ENCODE measurements around the gene CHST11. TPM values are rescaled to one million over a fixed set of nuclear protein-coding genes. Genes with fewer than 3 reads are reported as not detected.

Gene CHST11
- total and polyA plus RNA-seq, 10 of the 15 experiments (the other 5 are each of a cell fraction or from before 2014, with no cell fraction given) = 1.9 to 38.1 (median 17.2) TPM

- POLR2A ChIA-PET = interaction anchor here (0.7 kb wide), 2 partner anchors 183 to 1593 kb away, joined by 3 read pairs; no protein-coding TSS in a partner anchor
- H3K79me2 ChIP-seq (ENCODE audit: control insufficient read depth, insufficient read depth, low read length) = no peaks in the 10 kb centered on the region; the same call in 1 of the 2 replicates
- H3K4me1 ChIP-seq (ENCODE audit: control insufficient read depth, insufficient read depth, low read length) = peaks cover 4% of the 10 kb centered on the region
- SMC1A ChIA-PET (ENCODE audit: uncharacterized antibody, unreplicated experiment) = interaction anchor here (2.1 kb wide), 1 partner anchor 13 kb away, joined by 7 read pairs; no protein-coding TSS in a partner anchor
- TF ChIP-seq USF2 (IDR thresholded peaks at IDR 0.05; ENCODE audit: borderline replicate concordance, low read depth, low read length) = no peak
- TF ChIP-seq TARDBP (IDR thresholded peaks at IDR 0.05; ENCODE audit: borderline replicate concordance) = no peak
- no peak for TF ChIP-seq GATAD2B (conservative IDR thresholded peaks at IDR 0.05; ENCODE audit: low read depth)
- no peak for TF ChIP-seq FOXM1 (IDR thresholded peaks at IDR 0.05; ENCODE audit: low read depth, low read length)
- TF ChIP-seq NFIC (IDR thresholded peaks at IDR 0.05; ENCODE audit: low read depth, low read length) = no peak
- no peak for TF ChIP-seq CEBPB (IDR thresholded peaks at IDR 0.05; ENCODE audit: borderline replicate concordance in 1 of 2, low read depth in 2 of 2, low read length in 2 of 2)
- no peak for TF ChIP-seq E2F8 (IDR thresholded peaks at IDR 0.05; ENCODE audit: low read depth, partially characterized antibody)
- TF ChIP-seq CEBPZ (IDR thresholded peaks at IDR 0.05; ENCODE audit: low read depth, low read length) = no peak
- no peak for TF ChIP-seq WRNIP1 (IDR thresholded peaks at IDR 0.05; ENCODE audit: borderline replicate concordance, low read depth, low read length)
- no peak for TF ChIP-seq EZH2 (IDR thresholded peaks at IDR 0.05; ENCODE audit: borderline replicate concordance, control insufficient read depth, low read depth, low read length)
- TF ChIP-seq SMC3 (IDR thresholded peaks at IDR 0.05; ENCODE audit: borderline replicate concordance, low read length) = no peak
- no peak for TF ChIP-seq MXI1 (IDR thresholded peaks at IDR 0.05; ENCODE audit: low read depth, low read length)
- no peak for TF ChIP-seq EGR1 (IDR thresholded peaks at IDR 0.05; ENCODE audit: borderline replicate concordance in 1 of 2, low read depth in 2 of 2, low read length in 2 of 2)
- TF ChIP-seq SMAD5 (IDR thresholded peaks at IDR 0.05; ENCODE audit: low read depth) = no peak
- no peak for TF ChIP-seq IRF3 (IDR thresholded peaks at IDR 0.05)
- TF ChIP-seq STAT3 (IDR thresholded peaks at IDR 0.05; ENCODE audit: low read depth, low read length) = no peak
- TF ChIP-seq ZNF24 (IDR thresholded peaks at IDR 0.05) = no peak
- no TSS peak for BruUV-seq (replicated peaks)
- no peaks in the 10 kb centered on the region for H4K20me1 ChIP-seq (ENCODE audit: control insufficient read depth, insufficient read depth)
- FAIRE-seq (no peak), ATAC-seq (no peak), DNase-seq (ENCODE audit: low read depth, low spot score) (no peak)
- H3K36me3 ChIP-seq (ENCODE audit: control insufficient read depth in 2 of 2, insufficient read depth in 2 of 2, low read length in 1 of 2) = peaks cover 5% of the 10 kb centered on the region in 2 experiments; a peak in 3 of 4 replicates
- H3K27me3 ChIP-seq (replicated peaks in 1 of 2; ENCODE audit: control insufficient read depth in 2 of 2, insufficient read depth in 2 of 2, low read length in 1 of 2) = no peaks in the 10 kb centered on the region
- no peak overlapping the region for H3K9ac ChIP-seq (ENCODE audit: control insufficient read depth, insufficient read depth, low read length)
- H3K9me3 ChIP-seq (replicated peaks; ENCODE audit: control insufficient read depth, insufficient read depth, low read length) = no peaks in the 10 kb centered on the region
- RAD21 ChIA-PET (ENCODE audit: unreplicated experiment) = no interaction called here
- WGBS (ENCODE audit: insufficient coverage, insufficient replicate concordance, low lambda C conversion rate, missing lambda C conversion rate) = 97% methylated on average over 5 of the region's 5 CpGs
- in situ Hi-C loops (cut with MboI) = no loop called here
- intact Hi-C loops (cut with micrococcal nuclease; ENCODE audit: unreplicated experiment) = no loop called here
- CTCF ChIA-PET = interaction anchor here (1.1 kb wide), 1 partner anchor 13 kb away, joined by 4 read pairs; no protein-coding TSS in a partner anchor
- no peak overlapping the region for H2AFZ ChIP-seq (ENCODE audit: control insufficient read depth, low read depth, low read length)
- no peak overlapping the region for H3K27ac ChIP-seq (ENCODE audit: control insufficient read depth, insufficient read depth)
- H3K4me2 ChIP-seq (ENCODE audit: control insufficient read depth, insufficient read depth) = no peak overlapping the region
- H3K4me3 ChIP-seq = no peak overlapping the region
Measured at GRCh38 chr12:104656921-104657320, 200.2 kb downstream of the CHST11 start.
